Calu3 (cell line): ENCODE results near the gene LYRM7. TPM values are rescaled to one million over a fixed set of nuclear protein-coding genes. Genes with fewer than 3 reads are reported as not detected.
"Not testable (repeated sequence)": the region's sequence is repeated elsewhere in the genome, so short reads cannot be mapped to it uniquely, and the experiment has no call there.

Source experiments
- Bru-seq: library from RNA; stranded (reverse); fragments of 400-500 nt; gene quantifications from one replicate; lab custom pipeline; 2021; lab: Mats Ljungman, UMichigan
- BruChase-seq, 2 experiments: library from RNA; stranded (reverse); fragments of 400-500 nt; gene quantifications; one replicate each; lab custom pipeline; 2021; lab: Mats Ljungman, UMichigan
- BruUV-seq: library from RNA; stranded (reverse); fragments of 400-500 nt; replicated peaks from 2 replicates; lab custom pipeline; 2021; lab: Mats Ljungman, UMichigan
- CTCF ChIA-PET: fragments of 300-600 bp; sonication (Branson Sonifier 250); formaldehyde crosslinking; loops from one replicate; lab custom pipeline; 2022; ENCODE audit warnings: antibody characterized with exemption; lab: Charles Lee
- DNase-seq: peaks from one replicate; pipeline ENCODE4 v3.0.0; 2022
- H3K27ac Mint-ChIP-seq: one replicate; pipeline ENCODE4 v1.8.0; 2022; ENCODE audit warnings: mixed read lengths; ENCODE audit not compliant: unreplicated experiment
- H3K27me3 Mint-ChIP-seq: one replicate; pipeline ENCODE4 v1.8.0; 2022; ENCODE audit warnings: mixed read lengths; ENCODE audit not compliant: unreplicated experiment
- H3K36me3 Mint-ChIP-seq: one replicate; pipeline ENCODE4 v1.8.0; 2022; ENCODE audit warnings: mild to moderate bottlenecking, moderate library complexity, mixed read lengths; ENCODE audit not compliant: insufficient read depth, unreplicated experiment
- H3K4me1 Mint-ChIP-seq: one replicate; pipeline ENCODE4 v1.8.0; 2022; ENCODE audit warnings: mild to moderate bottlenecking, low read depth, mixed read lengths; ENCODE audit not compliant: unreplicated experiment
- H3K4me3 Mint-ChIP-seq: one replicate; pipeline ENCODE4 v1.8.0; 2022; ENCODE audit warnings: mild to moderate bottlenecking, low read depth, moderate library complexity, mixed read lengths; ENCODE audit not compliant: unreplicated experiment
- H3K9me3 Mint-ChIP-seq: one replicate; pipeline ENCODE4 v1.8.0; 2022; ENCODE audit warnings: low read depth, mixed read lengths; ENCODE audit not compliant: unreplicated experiment
- CTCF ChIP-seq: fragments of 200-600 bp; IDR thresholded peaks from one replicate; pipeline ENCODE4 v1.8.0; 2022; ENCODE audit warnings: antibody characterized with exemption; ENCODE audit not compliant: unreplicated experiment
- intact Hi-C: fragments of 100-400 bp; cut with micrococcal nuclease; formaldehyde crosslinking; loops from one replicate; pipeline ENCODE4 v1.10.0; 2022; ENCODE audit not compliant: unreplicated experiment
- long read RNA-seq: library from polyadenylated mRNA; stranded (forward); transcript quantifications from one replicate; pipeline ENCODE4 v2.0.0, GENCODE V29; 2022
- total RNA-seq: library from RNA; stranded (reverse); gene quantifications from 2 replicates; pipeline ENCODE4 v1.2.3, GENCODE V29; 2022

The LYRM7 gene
- total RNA-seq (12.6 and 14.6 TPM in 2 replicates), Bru-seq, nascent RNA (percentile 70 among the genes with signal in this experiment), BruChase-seq, experiment 1, labeled RNA remaining after a 6-hour chase (percentile 73 among the genes with signal in this experiment), BruChase-seq, experiment 2, labeled RNA remaining after a 2-hour chase (percentile 70 among the genes with signal in this experiment)
- long read RNA-seq, full-length matches to known transcripts = 48 of 60 reads
- long read RNA-seq, partial matches to known transcripts = 1 of 60 reads
- long read RNA-seq, other reads (novel, unspliced or antisense) = 11 of 60 reads

GRCh38 chr5:131170540-131171275, at the start of gene LYRM7:
Gene LYRM7, plus strand, starts transcription at chr5:131170944. Its CDS starts 77 bp downstream, at chr5:131171021.
- Mint-ChIP-seq H3K27me3 (no peaks in the 10 kb centered on the region), H3K4me3 (peak within 1 kb of the TSS; percentile 92), H3K36me3 (peaks cover 26% of the 10 kb centered on the region), H3K27ac (peak within 1 kb of the TSS; percentile 79), H3K9me3 (no peaks in the 10 kb centered on the region), H3K4me1 (peaks cover 19% of the 10 kb centered on the region)
- DNase-seq = peak; percentile 97
- no peak for TF ChIP-seq CTCF
- no TSS peak for BruUV-seq
- intact Hi-C loops = loop anchor here (1.0 to 5.0 kb wide), 3 partner anchors 88 to 112 kb away; no protein-coding TSS in a partner anchor
- CTCF ChIA-PET = no interaction called here

- H3K4me3 Mint-ChIP-seq, H3K9me3 Mint-ChIP-seq, CTCF ChIA-PET, H3K27me3 Mint-ChIP-seq, DNase-seq, BruUV-seq, H3K36me3 Mint-ChIP-seq, H3K27ac Mint-ChIP-seq, intact Hi-C loops, H3K4me1 Mint-ChIP-seq: not testable (repeated sequence)
Observed at GRCh38 chr5:131127244-131127643, 43.5 kb upstream of the LYRM7 start.

GRCh38 chr5:131129306-131129705, 41.4 kb upstream of the LYRM7 start:
- no TSS peak for BruUV-seq
- Mint-ChIP-seq H3K9me3 (peaks cover 6% of the 10 kb centered on the region), H3K27ac (no peak overlapping the region), H3K36me3 (no peaks in the 10 kb centered on the region), H3K4me3 (no peak overlapping the region), H3K4me1 (no peaks in the 10 kb centered on the region), H3K27me3 (no peaks in the 10 kb centered on the region)
- no peak for DNase-seq
- intact Hi-C loops = no loop called here
- TF ChIP-seq CTCF = no peak
- CTCF ChIA-PET = no interaction called here

GRCh38 chr5:131133091-131133490, 37.7 kb upstream of the LYRM7 start:
- DNase-seq, H3K4me3 Mint-ChIP-seq, intact Hi-C loops, CTCF ChIA-PET, H3K4me1 Mint-ChIP-seq, H3K9me3 Mint-ChIP-seq, H3K27ac Mint-ChIP-seq, BruUV-seq, H3K36me3 Mint-ChIP-seq: not testable (repeated sequence)
- peaks cover 20% of the 10 kb centered on the region for H3K27me3 Mint-ChIP-seq

GRCh38 chr5:131138406-131138805, 32.3 kb upstream of the LYRM7 start:
- Mint-ChIP-seq H3K4me3 (peak overlapping the region; percentile 36), H3K27me3 (peaks cover 20% of the 10 kb centered on the region)
- CTCF ChIA-PET, BruUV-seq, H3K4me1 Mint-ChIP-seq, H3K36me3 Mint-ChIP-seq, intact Hi-C loops, H3K9me3 Mint-ChIP-seq, H3K27ac Mint-ChIP-seq: not testable (repeated sequence)
- peak; percentile 13 for DNase-seq
